Measurements from ENCODE around the gene MROH2B.

Gene MROH2B

DNA sequence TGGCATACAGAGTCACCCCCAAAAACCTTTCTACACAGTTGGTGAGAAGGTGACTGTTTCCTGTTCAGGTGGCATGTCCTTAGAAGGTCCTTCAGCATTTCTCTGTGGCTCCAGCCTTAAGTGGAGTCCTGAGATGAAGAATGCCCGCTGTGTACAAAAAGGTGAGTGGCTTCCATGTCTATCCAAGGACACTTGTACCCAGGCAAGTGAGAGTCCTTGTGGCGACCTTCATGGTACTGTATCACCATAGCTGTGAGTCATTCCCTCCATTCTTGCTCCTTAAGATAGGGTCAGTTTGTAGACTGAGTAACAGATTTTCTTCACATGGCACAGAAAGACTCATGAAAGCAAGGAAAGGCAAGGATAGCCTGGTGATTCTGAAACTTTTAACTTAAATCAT, 98.7 kb downstream of the MROH2B start:
- no peak for DNase-seq (ENCODE audit: low spot score)

GRCh38 chr5:40962207-40962955, 108.8 kb downstream of the MROH2B start:
- no peak for DNase-seq (ENCODE audit: low spot score)

DNA sequence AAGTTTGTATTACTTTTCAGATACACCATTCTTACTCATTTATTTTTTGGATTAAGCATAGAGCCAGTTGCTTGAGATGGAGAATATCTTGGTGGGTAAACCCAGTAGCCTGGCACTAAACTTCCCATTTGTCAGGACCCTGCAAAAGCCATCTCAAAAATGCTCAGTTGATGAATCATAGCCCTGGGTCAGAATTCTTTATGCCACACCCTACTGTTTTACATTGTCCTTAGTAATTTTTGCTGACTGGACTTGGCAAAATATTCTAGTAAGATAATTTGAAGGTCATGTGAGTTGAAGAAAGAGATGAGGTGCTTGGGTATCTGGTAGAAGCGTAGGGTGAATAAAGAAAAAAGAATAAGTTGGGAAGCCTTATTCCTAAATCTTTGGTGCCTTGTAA, 111.1 kb downstream of the MROH2B start:
- no peak for DNase-seq (ENCODE audit: low spot score)

DNA sequence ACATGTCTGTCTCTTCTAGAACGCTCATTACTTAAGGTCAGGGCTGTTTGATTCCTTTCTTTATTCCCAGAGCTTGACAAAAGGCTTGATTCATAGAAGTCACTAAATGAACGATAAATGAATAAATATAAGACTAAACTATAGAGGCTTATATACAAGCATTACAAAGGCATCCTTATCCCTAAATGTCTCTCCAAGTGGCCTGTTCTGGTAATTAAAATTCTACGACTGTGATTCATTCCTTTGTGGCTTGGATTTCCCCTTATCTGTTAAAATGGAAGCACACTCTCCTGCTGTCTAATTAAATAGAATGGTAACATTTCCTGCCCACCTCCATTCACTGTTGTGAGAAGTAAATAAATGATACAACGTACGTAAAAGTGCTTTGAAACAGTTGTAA, 112.3 kb downstream of the MROH2B start:
- no peak for DNase-seq (ENCODE audit: low spot score)

GRCh38 chr5:40957048-40957447, 114.1 kb downstream of the MROH2B start:
- no peak for DNase-seq (ENCODE audit: low spot score)

DNA sequence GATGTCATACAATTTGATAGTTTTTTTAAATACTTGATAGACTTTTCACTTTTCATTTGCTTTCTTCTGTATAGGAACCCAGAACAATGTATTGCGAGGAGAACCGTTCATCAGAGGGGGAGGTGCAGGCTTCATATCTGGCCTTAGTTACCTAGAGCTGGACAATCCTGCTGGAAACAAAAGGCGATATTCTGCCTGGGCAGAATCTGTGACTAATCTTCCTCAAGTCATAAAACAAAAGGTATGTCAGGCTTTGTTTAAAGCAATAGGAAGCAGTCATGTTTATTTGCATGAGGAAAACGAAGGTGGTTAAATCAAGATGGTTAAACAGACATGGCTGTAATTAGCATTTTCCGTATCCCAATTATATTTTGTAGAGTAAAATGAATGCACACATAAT, 115.8 kb downstream of the MROH2B start:
- DNase-seq (ENCODE audit: low spot score) = no peak
